ENCODE data around the gene SEC61B. TPM values are rescaled to one million over a fixed set of nuclear protein-coding genes. Genes with fewer than 3 reads are reported as not detected.

SEC61B gene
- total and polyA plus RNA-seq, 10 of the 15 experiments (the other 5 are each of a cell fraction or from before 2014, with no cell fraction given), result 108 to 747 (median 301) TPM

DNA sequence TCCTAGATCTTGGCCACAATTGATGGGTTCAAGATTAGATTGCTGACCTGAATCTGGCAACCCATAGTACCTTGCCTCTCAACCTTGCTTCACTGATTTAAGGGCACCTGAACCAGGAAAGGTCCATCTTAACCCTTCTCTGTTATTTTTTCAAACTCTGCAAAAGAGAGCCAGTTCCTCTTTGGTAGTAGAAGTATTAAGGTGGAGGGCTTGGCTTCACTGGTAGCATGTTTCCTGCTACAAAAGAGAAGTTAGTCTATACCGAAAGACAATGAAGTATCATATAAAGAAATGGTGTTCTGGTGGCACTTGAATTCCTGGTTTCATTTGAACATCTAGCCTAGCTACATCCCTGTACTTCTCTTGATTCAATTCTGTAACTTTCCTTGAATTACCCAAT, 8.9 kb upstream of the SEC61B start:
- no peak overlapping the region for H3K9ac ChIP-seq (ENCODE audit: control insufficient read depth, insufficient read depth, low read length)
- ChIA-PET POLR2A (interaction anchor here (0.8 kb wide), 1 partner anchor 9 kb away, joined by 4 read pairs; the partner anchor contains the start of gene SEC61B), CTCF (interaction anchor here (0.6 to 3.5 kb wide), 3 partner anchors 19 to 48 kb away, joined by 3 to 14 read pairs (median 4); no protein-coding TSS in a partner anchor), RAD21 (ENCODE audit: unreplicated experiment) (interaction anchor here (0.6 kb wide), 1 partner anchor 1210 kb away, joined by 3 read pairs; no protein-coding TSS in a partner anchor), SMC1A (ENCODE audit: uncharacterized antibody, unreplicated experiment) (interaction anchor here (0.6 to 14.7 kb wide), 4 partner anchors 19 to 34 kb away, joined by 3 to 189 read pairs (median 4); no protein-coding TSS in a partner anchor)
- FAIRE-seq, result no peak
- no peak overlapping the region for H2AFZ ChIP-seq (ENCODE audit: control insufficient read depth, low read depth, low read length)
- no peaks in the 10 kb centered on the region for H3K27me3 ChIP-seq (replicated peaks in 1 of 2; ENCODE audit: control insufficient read depth in 2 of 2, insufficient read depth in 2 of 2, low read length in 1 of 2)
- TF ChIP-seq SPI1 (IDR thresholded peaks at IDR 0.05; ENCODE audit: borderline replicate concordance, insufficient read depth, low read depth, low read length), result peak; percentile 42; the same call in 1 of the 2 replicates
- no peak for TF ChIP-seq IKZF1 (conservative IDR thresholded peaks at IDR 0.05)
- H3K27ac ChIP-seq (ENCODE audit: control insufficient read depth, insufficient read depth), result no peak overlapping the region
- H3K9me3 ChIP-seq (replicated peaks; ENCODE audit: control insufficient read depth, insufficient read depth, low read length), result no peaks in the 10 kb centered on the region; the same call in 2 of the 3 replicates
- in situ Hi-C loops (cut with MboI), result no loop called here
- WGBS (ENCODE audit: insufficient coverage, insufficient replicate concordance, low lambda C conversion rate, missing lambda C conversion rate), result 44% methylated on average over 1 of the region's 1 CpG
- no peaks in the 10 kb centered on the region for H3K4me1 ChIP-seq (ENCODE audit: control insufficient read depth, insufficient read depth, low read length)
- H3K4me3 ChIP-seq, result no peak overlapping the region
- BruUV-seq (replicated peaks), result no TSS peak
- no peak for ATAC-seq
- peaks cover 10% of the 10 kb centered on the region for H3K79me2 ChIP-seq (ENCODE audit: control insufficient read depth, insufficient read depth, low read length)
- DNase-seq (ENCODE audit: low read depth, low spot score), result no peak
- intact Hi-C loops (cut with micrococcal nuclease; ENCODE audit: unreplicated experiment), result no loop called here
- no peaks in the 10 kb centered on the region for H4K20me1 ChIP-seq (ENCODE audit: control insufficient read depth, insufficient read depth)
- H3K4me2 ChIP-seq (ENCODE audit: control insufficient read depth, insufficient read depth), result no peak overlapping the region
- H3K36me3 ChIP-seq (ENCODE audit: control insufficient read depth in 2 of 2, insufficient read depth in 2 of 2, low read length in 1 of 2), result peaks cover 0 to 4% of the 10 kb centered on the region in 2 experiments; a peak in 1 of 4 replicates

DNA sequence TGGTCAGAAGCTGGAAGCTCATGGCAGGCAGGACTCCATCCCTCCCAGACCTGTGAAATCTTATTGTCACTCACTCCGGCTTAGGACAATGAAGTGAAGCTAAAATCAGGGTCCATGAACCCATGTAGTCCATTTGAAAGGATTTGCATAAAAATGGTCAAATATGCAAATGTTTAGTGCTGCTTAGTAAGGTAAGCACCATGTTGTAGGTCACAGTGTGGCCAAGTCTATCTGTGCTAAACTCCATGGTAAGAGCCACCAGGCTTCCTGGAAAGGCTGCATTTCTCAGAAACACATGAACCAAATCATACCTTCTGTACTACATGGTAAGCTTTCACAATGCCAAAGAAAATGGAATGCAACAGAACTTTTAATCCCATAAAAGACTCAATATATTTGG, 6.0 kb upstream of the SEC61B start:
- Histone ChIP-seq H2AFZ (ENCODE audit: control insufficient read depth, low read depth, low read length) (no peak overlapping the region), H3K4me1 (ENCODE audit: control insufficient read depth, insufficient read depth, low read length) (no peaks in the 10 kb centered on the region), H3K9me3 (replicated peaks; ENCODE audit: control insufficient read depth, insufficient read depth, low read length) (no peaks in the 10 kb centered on the region; the same call in 2 of the 3 replicates), H3K36me3 (ENCODE audit: control insufficient read depth in 2 of 2, insufficient read depth in 2 of 2, low read length in 1 of 2) (peaks cover 0 to 4% of the 10 kb centered on the region in 2 experiments; a peak in 1 of 4 replicates), H3K27ac (ENCODE audit: control insufficient read depth, insufficient read depth) (no peak overlapping the region), H3K4me2 (ENCODE audit: control insufficient read depth, insufficient read depth) (no peak overlapping the region), H3K27me3 (replicated peaks in 1 of 2; ENCODE audit: control insufficient read depth in 2 of 2, insufficient read depth in 2 of 2, low read length in 1 of 2) (no peaks in the 10 kb centered on the region), H3K9ac (ENCODE audit: control insufficient read depth, insufficient read depth, low read length) (no peak overlapping the region), H3K79me2 (ENCODE audit: control insufficient read depth, insufficient read depth, low read length) (peaks cover 38% of the 10 kb centered on the region), H3K4me3 (no peak overlapping the region), H4K20me1 (ENCODE audit: control insufficient read depth, insufficient read depth) (no peaks in the 10 kb centered on the region; the same call in 1 of the 2 replicates)
- ATAC-seq, result peak; percentile 9; the same call in 1 of the 3 replicates
- WGBS (ENCODE audit: insufficient coverage, insufficient replicate concordance, low lambda C conversion rate, missing lambda C conversion rate), result 100% methylated on average over 1 of the region's 1 CpG
- in situ Hi-C loops (cut with MboI) (no loop called here), intact Hi-C loops (cut with micrococcal nuclease; ENCODE audit: unreplicated experiment) (no loop called here)
- FAIRE-seq, result no peak
- TF ChIP-seq NRF1 (conservative IDR thresholded peaks at IDR 0.05; ENCODE audit: low read depth, low read length), result no peak
- no peak for TF ChIP-seq SREBF2 (IDR thresholded peaks at IDR 0.05; ENCODE audit: low read length)
- TF ChIP-seq POLR2AphosphoS5 (IDR thresholded peaks at IDR 0.05; ENCODE audit: low read length), result no peak; the same call in 1 of the 2 replicates
- no peak for TF ChIP-seq FOXK2 (IDR thresholded peaks at IDR 0.05)
- TF ChIP-seq EED (IDR thresholded peaks at IDR 0.05; ENCODE audit: low read depth), result no peak
- TF ChIP-seq POU2F2 (IDR thresholded peaks at IDR 0.05; ENCODE audit: borderline replicate concordance, low read depth, low read length), result peak; percentile 72; the same call in 2 of the 3 replicates
- TF ChIP-seq SPI1 (IDR thresholded peaks at IDR 0.05; ENCODE audit: borderline replicate concordance, insufficient read depth, low read depth, low read length), result no peak
- SMC1A ChIA-PET (ENCODE audit: uncharacterized antibody, unreplicated experiment), result interaction anchor here (0.5 to 14.7 kb wide), 14 partner anchors 8 to 1171 kb away, joined by 3 to 189 read pairs (median 4); no protein-coding TSS in a partner anchor
- BruUV-seq (replicated peaks), result no TSS peak
- CTCF ChIA-PET, result interaction anchor here (0.5 to 3.5 kb wide), 11 partner anchors 9 to 198 kb away, joined by 3 to 15 read pairs (median 4); no protein-coding TSS in a partner anchor
- RAD21 ChIA-PET (ENCODE audit: unreplicated experiment), result interaction anchor here (1.3 to 1.4 kb wide), 2 partner anchors 14 to 16 kb away, joined by 3 to 4 read pairs; no protein-coding TSS in a partner anchor
- DNase-seq (ENCODE audit: low read depth, low spot score), result no peak
- POLR2A ChIA-PET, result interaction anchor here (0.9 to 1.2 kb wide), 2 partner anchors 10 to 19 kb away, joined by 3 to 9 read pairs; no protein-coding TSS in a partner anchor

Data from GM12878 (cell line).